Measurements from ENCODE around the gene COMTD1. TPM values are rescaled to one million over a fixed set of nuclear protein-coding genes. Genes with fewer than 3 reads are reported as not detected.
"Not testable (repeated sequence)": the region's sequence is repeated elsewhere in the genome, so short reads cannot be mapped to it uniquely, and the experiment has no call there.

Gene COMTD1
- total RNA-seq, 3 donors from 2014 or later (not counting 1 experiment from before 2014, with no cell fraction given), result 19.9 to 25.1 (median 20.1) TPM

DNA sequence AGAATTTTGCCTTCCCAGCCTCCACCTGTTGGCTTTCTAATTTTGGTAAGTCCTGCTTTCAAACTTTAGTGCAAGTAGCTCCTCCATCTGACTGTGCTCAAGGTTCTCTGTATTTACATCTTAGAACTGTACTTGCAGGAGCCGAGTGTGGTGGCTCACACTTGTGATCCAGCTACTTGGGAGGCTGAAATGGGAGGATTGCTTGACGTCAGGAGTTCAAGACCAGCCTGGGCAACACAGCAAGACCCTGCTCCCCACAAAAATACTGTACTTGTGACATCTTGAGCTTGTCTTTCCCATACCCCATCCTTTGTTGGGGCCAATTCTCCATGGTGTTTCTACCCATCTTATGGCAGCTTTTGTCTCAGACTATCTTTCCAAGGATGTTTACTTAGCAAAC lies 29.8 kb downstream of the COMTD1 start:
- no peaks in the 10 kb centered on the region for H3K36me3 Mint-ChIP-seq
- no peak overlapping the region for H3K4me3 Mint-ChIP-seq
- intact Hi-C loops (cut with micrococcal nuclease), result no loop called here
- no peak overlapping the region for H3K27ac Mint-ChIP-seq
- TF ChIP-seq, protein P1, sequence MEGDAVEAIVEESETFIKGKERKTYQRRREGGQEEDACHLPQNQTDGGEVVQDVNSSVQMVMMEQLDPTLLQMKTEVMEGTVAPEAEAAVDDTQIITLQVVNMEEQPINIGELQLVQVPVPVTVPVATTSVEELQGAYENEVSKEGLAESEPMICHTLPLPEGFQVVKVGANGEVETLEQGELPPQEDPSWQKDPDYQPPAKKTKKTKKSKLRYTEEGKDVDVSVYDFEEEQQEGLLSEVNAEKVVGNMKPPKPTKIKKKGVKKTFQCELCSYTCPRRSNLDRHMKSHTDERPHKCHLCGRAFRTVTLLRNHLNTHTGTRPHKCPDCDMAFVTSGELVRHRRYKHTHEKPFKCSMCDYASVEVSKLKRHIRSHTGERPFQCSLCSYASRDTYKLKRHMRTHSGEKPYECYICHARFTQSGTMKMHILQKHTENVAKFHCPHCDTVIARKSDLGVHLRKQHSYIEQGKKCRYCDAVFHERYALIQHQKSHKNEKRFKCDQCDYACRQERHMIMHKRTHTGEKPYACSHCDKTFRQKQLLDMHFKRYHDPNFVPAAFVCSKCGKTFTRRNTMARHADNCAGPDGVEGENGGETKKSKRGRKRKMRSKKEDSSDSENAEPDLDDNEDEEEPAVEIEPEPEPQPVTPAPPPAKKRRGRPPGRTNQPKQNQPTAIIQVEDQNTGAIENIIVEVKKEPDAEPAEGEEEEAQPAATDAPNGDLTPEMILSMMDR (IDR thresholded peaks at IDR 0.05), result no peak
- peaks cover 8% of the 10 kb centered on the region for H3K4me1 ChIP-seq (ENCODE audit: control insufficient read depth, insufficient read depth, low read length)
- no peaks in the 10 kb centered on the region for H3K27me3 ChIP-seq (ENCODE audit: control insufficient read depth, insufficient read depth, low read length)
- H3K36me3 ChIP-seq (ENCODE audit: control insufficient read depth, insufficient read depth, low read length), result no peaks in the 10 kb centered on the region
- H3K4me1 Mint-ChIP-seq, result peaks cover 6 to 13% of the 10 kb centered on the region in 2 donors
- no peaks in the 10 kb centered on the region for H3K9me3 ChIP-seq (ENCODE audit: control insufficient read depth, insufficient read depth, low read length)
- no peaks in the 10 kb centered on the region for H3K27me3 Mint-ChIP-seq (ENCODE audit: low read depth in 2 of 2)
- H3K9me3 Mint-ChIP-seq, result no peaks in the 10 kb centered on the region
- 84% methylated on average over 2 of the region's 2 CpGs for WGBS (ENCODE audit: insufficient coverage)
- DNase-seq, result no peak
- ATAC-seq, result no peak
- no peak overlapping the region for H3K27ac ChIP-seq (ENCODE audit: low read length)
- no peak overlapping the region for H3K4me3 ChIP-seq (ENCODE audit: low read length)

DNA sequence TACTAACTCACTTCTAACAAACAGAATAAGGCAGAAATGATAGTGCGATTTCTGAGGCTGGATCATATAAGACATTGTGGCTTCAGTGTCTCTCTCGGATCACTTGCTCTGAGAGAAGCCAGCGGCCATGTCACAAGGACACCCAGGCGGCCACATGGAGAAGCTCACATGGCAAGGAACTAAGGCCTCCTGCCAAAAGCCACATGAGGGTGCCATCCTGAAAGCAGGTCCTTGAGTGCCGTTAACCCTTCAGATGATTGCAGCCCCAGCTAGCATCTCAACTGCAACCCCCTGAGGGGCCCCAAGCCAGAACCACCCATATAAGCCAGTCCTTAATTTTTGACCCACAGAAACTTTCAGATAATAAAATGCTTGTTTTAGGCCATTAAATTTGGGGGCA lies 32.0 kb downstream of the COMTD1 start:
- H3K4me1 Mint-ChIP-seq, result peaks cover 0 to 7% of the 10 kb centered on the region in 2 donors
- H3K4me3 Mint-ChIP-seq, result no peak overlapping the region
- H3K27me3 Mint-ChIP-seq (ENCODE audit: low read depth in 2 of 2), result no peaks in the 10 kb centered on the region
- Histone ChIP-seq H3K27me3 (ENCODE audit: control insufficient read depth, insufficient read depth, low read length) (no peaks in the 10 kb centered on the region), H3K36me3 (ENCODE audit: control insufficient read depth, insufficient read depth, low read length) (no peaks in the 10 kb centered on the region), H3K4me3 (ENCODE audit: low read length) (no peak overlapping the region), H3K27ac (ENCODE audit: low read length) (no peak overlapping the region), H3K4me1 (ENCODE audit: control insufficient read depth, insufficient read depth, low read length) (no peaks in the 10 kb centered on the region), H3K9me3 (ENCODE audit: control insufficient read depth, insufficient read depth, low read length) (no peaks in the 10 kb centered on the region)
- ATAC-seq (no peak), DNase-seq (no peak)
- TF ChIP-seq, protein P1 (IDR thresholded peaks at IDR 0.05), result no peak
- no peak overlapping the region for H3K27ac Mint-ChIP-seq
- WGBS (ENCODE audit: insufficient coverage), result 95% methylated on average over 5 of the region's 5 CpGs
- no peaks in the 10 kb centered on the region for H3K9me3 Mint-ChIP-seq
- H3K36me3 Mint-ChIP-seq, result no peaks in the 10 kb centered on the region
- intact Hi-C loops (cut with micrococcal nuclease), result no loop called here

DNA sequence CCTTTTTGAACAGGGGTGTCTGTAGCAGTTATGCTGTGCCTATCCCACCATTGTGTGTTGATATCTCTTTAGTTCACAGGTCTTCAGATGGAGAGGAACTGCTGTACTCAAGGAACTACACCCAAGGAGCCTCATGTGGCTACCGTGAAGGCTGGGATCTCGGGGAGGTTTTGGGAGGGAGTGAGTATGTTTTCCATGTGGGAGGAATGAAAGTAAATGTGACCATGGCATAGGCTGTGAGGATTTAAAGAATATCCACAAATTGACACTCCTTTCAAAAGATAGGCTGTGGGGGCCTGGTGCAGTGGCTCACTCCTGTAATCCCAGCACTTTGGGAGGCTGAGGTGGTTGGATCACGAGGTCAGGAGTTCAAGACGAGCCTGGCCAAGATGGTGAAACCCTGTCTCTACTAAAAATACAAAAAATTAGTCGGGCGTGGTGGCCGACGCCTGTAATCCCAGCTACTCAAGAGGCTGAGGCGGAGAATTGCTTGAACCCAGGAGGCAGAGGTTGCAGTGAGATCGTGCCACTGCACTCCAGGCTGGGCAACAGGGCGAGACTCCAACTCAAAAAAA lies 32.6 kb downstream of the COMTD1 start:
- H3K36me3 Mint-ChIP-seq; H3K36me3 ChIP-seq (ENCODE audit: control insufficient read depth, insufficient read depth, low read length); H3K27me3 ChIP-seq (ENCODE audit: control insufficient read depth, insufficient read depth, low read length); H3K4me3 ChIP-seq (ENCODE audit: low read length); DNase-seq; H3K9me3 ChIP-seq (ENCODE audit: control insufficient read depth, insufficient read depth, low read length); ATAC-seq; H3K4me1 ChIP-seq (ENCODE audit: control insufficient read depth, insufficient read depth, low read length); intact Hi-C loops (cut with micrococcal nuclease); H3K4me1 Mint-ChIP-seq; H3K27me3 Mint-ChIP-seq (ENCODE audit: low read depth in 2 of 2); H3K9me3 Mint-ChIP-seq; H3K27ac ChIP-seq (ENCODE audit: low read length); H3K4me3 Mint-ChIP-seq; H3K27ac Mint-ChIP-seq: not testable (repeated sequence)
- WGBS (ENCODE audit: insufficient coverage), result 97% methylated on average over 10 of the region's 11 CpGs

DNA sequence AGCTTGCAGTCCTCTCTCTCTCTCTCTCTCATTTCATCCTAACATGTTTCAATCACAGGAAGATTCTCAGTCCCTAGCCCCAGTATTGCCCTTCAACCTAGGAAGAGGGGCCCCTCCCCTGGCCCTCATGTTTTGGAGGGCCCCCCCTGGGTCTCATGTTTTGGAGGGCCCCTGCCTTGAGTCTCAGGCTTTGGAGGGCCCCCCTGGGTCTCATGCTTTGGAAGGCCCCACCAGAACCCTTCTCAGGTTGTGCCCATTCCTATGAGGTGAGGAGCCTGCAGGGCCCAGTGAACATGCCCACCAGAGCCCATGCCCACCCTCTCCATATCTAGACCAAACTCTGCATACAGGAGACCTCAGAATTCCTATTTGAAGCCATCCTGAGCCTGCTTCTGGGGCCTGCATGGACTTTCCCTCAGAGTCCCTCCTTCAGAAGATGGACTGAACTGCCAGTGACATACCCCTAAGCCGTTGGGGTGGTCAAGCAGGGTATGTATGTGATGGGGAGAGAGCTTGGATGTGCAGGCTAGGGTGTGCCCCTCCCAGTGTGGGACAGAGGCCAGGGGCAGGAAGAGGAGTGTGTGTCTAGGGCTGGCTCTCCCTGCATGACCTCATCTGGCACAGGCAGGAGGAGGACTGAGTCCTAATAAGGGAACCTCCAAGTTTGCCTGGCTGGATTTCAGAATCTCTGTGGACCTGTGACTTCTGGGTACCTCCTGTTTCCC lies 33.3 kb downstream of the COMTD1 start:
- H3K36me3 ChIP-seq (ENCODE audit: control insufficient read depth, insufficient read depth, low read length), result no peaks in the 10 kb centered on the region
- no peak overlapping the region for H3K27ac ChIP-seq (ENCODE audit: low read length)
- 82% methylated on average over 1 of the region's 1 CpG for WGBS (ENCODE audit: insufficient coverage)
- H3K4me1 Mint-ChIP-seq, result peaks cover 0 to 7% of the 10 kb centered on the region in 2 donors
- no peak overlapping the region for H3K4me3 Mint-ChIP-seq
- no peak for DNase-seq
- H3K4me1 ChIP-seq (ENCODE audit: control insufficient read depth, insufficient read depth, low read length), result no peaks in the 10 kb centered on the region
- no peaks in the 10 kb centered on the region for H3K9me3 Mint-ChIP-seq
- H3K36me3 Mint-ChIP-seq, result no peaks in the 10 kb centered on the region
- no peak overlapping the region for H3K4me3 ChIP-seq (ENCODE audit: low read length)
- no peaks in the 10 kb centered on the region for H3K27me3 Mint-ChIP-seq (ENCODE audit: low read depth in 2 of 2)
- no peak overlapping the region for H3K27ac Mint-ChIP-seq
- no peaks in the 10 kb centered on the region for H3K9me3 ChIP-seq (ENCODE audit: control insufficient read depth, insufficient read depth, low read length)
- no peaks in the 10 kb centered on the region for H3K27me3 ChIP-seq (ENCODE audit: control insufficient read depth, insufficient read depth, low read length)
- no peak for ATAC-seq
- intact Hi-C loops (cut with micrococcal nuclease), result no loop called here
- TF ChIP-seq, protein P1 (IDR thresholded peaks at IDR 0.05), result no peak

Measured in natural killer cell (primary cell).